Heart left ventricle (tissue), 16 donors: Measurements from ENCODE around the gene CPNE4. TPM values are rescaled to one million over a fixed set of nuclear protein-coding genes. Genes with fewer than 3 reads are reported as not detected.

Experiments used
- ATAC-seq, 4 donors: fragments of 200-7000 bp; cut with Tn5 transposase; one replicate each; pipeline ENCODE4 v1.9.1; 2020 to 2022; ENCODE audit warnings: moderate library complexity in 4 of 4, mild to moderate bottlenecking in 3 of 4, moderate number of reproducible peaks in 1 of 4
- DNase-seq, 5 donors: peaks; one replicate each; pipeline ENCODE4 v3.0.0-alpha.2; 2020
- H3K27ac ChIP-seq, 12 donors: fragments of 200-600 bp; sonication (generic) in 4 of 12; one replicate each; pipeline versions ENCODE4 v1.5.0 to v1.8.0; 2016 to 2022; ENCODE audit warnings: mild to moderate bottlenecking in 2 of 12
- H3K27me3 ChIP-seq, 9 donors: fragments of 200-600 bp; sonication (generic) in 2 of 9; one replicate each; pipeline versions ENCODE4 v1.5.1 to v1.8.0; 2016 to 2022; ENCODE audit warnings: mild to moderate bottlenecking in 3 of 9
- H3K36me3 ChIP-seq, 9 donors: fragments of 200-600 bp; sonication (generic) in 2 of 9; one replicate each; pipeline versions ENCODE4 v1.5.0 to v1.8.0; 2018 to 2022; ENCODE audit warnings: mild to moderate bottlenecking in 2 of 9
- H3K4me1 ChIP-seq, 12 donors: fragments of 200-600 bp; sonication (generic) in 4 of 12; one replicate each; pipeline versions ENCODE4 v1.5.0 to v1.8.0; 2016 to 2022; ENCODE audit warnings: mild to moderate bottlenecking in 3 of 12
- H3K4me3 ChIP-seq, 12 donors: fragments of 200-600 bp; sonication (generic) in 4 of 12; one replicate each; pipeline versions ENCODE4 v1.5.0 to v1.8.0; 2017 to 2022; ENCODE audit warnings: mild to moderate bottlenecking in 9 of 12, moderate library complexity in 4 of 12
- H3K9me3 ChIP-seq, 12 donors: fragments of 200-600 bp; sonication (generic) in 4 of 12; one replicate each; pipeline versions ENCODE4 v1.5.0 to v1.8.0; 2016 to 2022; ENCODE audit warnings: mild to moderate bottlenecking in 1 of 12
- POLR2A ChIP-seq, 2 donors: fragments of 450-650 bp; IDR thresholded peaks; one replicate each; pipeline ENCODE4 v1.6.1; 2017; ENCODE audit warnings: antibody characterized with exemption in 2 of 2, mild to moderate bottlenecking in 2 of 2, moderate library complexity in 2 of 2
- WGBS, 4 donors: extraction: QIAGEN DNeasy Blood & Tissue Kit in 2 of 4; methylation state at CpG; one replicate each; pipeline versions ENCODE4 v1.1.5 to v1.1.7; 2013 to 2018; 5-methylcytosine and 5-hydroxymethylcytosine counted together
- intact Hi-C, 10 donors: fragments of 100-400 bp; cut with DNase I; formaldehyde crosslinking; loops; one replicate each; pipeline versions ENCODE4 v1.11.1 to v1.14.2; 2022
- polyA plus RNA-seq, 2 donors: library from polyadenylated mRNA; stranded (reverse); fragments of 200-250 nt; gene quantifications; one replicate each; pipeline ENCODE4 v1.2.3, GENCODE V29; 2013
- total RNA-seq, 9 donors: library from RNA; depleted of rRNA in 2 of 9; stranded (reverse); fragments of >200 nt in 2 of 9; fragmentation: NEBNext Ultra II Directional in 3 of 9; extraction: Animal tissue kit (Norgen Biotek cat#: 25700) in 3 of 9; gene quantifications; one replicate each; pipeline versions ENCODE4 v1.1.0 to v1.2.4, GENCODE V29; 2016 to 2023
- TF ChIP-seq, protein P1 (sequence below), 12 donors: fragments of 200-600 bp; sonication (generic) in 4 of 12; IDR thresholded peaks; one replicate each; pipeline versions ENCODE4 v1.5.0 to v1.8.0; 2018 to 2022; ENCODE audit warnings: antibody characterized with exemption in 12 of 12, mild to moderate bottlenecking in 5 of 12
- donor health status: ischemic (EF 13 %, LVEDD 7.1; RV severe dilation, severe dysfunction).
- donor health status: healthy with polysubstance abuse.
- donor health status: DM: no; HTN: yes; CAD: no.
- donor health status: DM: no; HTN: no; CAD: no.
- donor health status: ischemic (EF 25% LVEDD 6.9; RV normal size, moderate dysfunction).
- donor health status: ischemic (EF 25% LVEDD 5.7; RV mildly dilated, moderate dysfunction).
- donor health status: healthy.
- donor health status: DM: yes; HTN: yes; CAD: no.
- donor health status: ischemic (EF 35%, LVEDD 5.7; RV mildly dilated, moderate dysfunction).
- donor health status: nonischemic (EF 11% LVEDD 7.7; RV severe dilation, severe dysfunction).
- donor health status: DM: yes; HTN: yes; CAD: no.
- donor health status: PGD.
- donor health status: ischemic (EF 29% LVEDD 5.4; RV normal size, mild dysfunction).
- donor health status: nonischemic (EF 23%, LVEDD 6.1; RV moderate dilation, normal function).

Gene CPNE4
- total and polyA plus RNA-seq, 11 donors, result 1.7 to 99.7 (median 24.9) TPM

DNA sequence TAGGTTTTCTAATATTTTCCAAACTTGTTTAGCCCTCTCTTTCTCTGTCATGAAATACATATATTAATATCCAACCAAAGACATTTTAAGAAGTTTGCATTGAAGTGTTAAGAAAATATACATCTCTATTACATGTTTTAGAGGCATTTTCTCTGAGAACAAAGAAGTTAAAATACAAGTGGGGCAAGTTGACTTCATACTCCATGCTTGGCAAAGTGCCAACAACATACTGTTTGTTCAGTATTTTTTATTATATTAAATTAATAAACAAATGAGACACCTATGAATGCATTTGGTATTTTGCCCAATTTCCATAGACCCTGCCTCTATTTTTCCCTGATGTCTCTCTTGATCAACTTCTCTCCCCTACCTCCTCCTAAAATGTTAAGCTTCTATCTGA lies 299.3 kb downstream of the CPNE4 start:
- Histone ChIP-seq H3K4me3 (no peak overlapping the region), H3K36me3 (no peaks in the 10 kb centered on the region), H3K27me3 (no peaks in the 10 kb centered on the region), H3K27ac (no peak overlapping the region), H3K9me3 (no peaks in the 10 kb centered on the region), H3K4me1 (peaks cover 0 to 17% (median 0%) of the 10 kb centered on the region in 12 donors)
- TF ChIP-seq, protein P1, sequence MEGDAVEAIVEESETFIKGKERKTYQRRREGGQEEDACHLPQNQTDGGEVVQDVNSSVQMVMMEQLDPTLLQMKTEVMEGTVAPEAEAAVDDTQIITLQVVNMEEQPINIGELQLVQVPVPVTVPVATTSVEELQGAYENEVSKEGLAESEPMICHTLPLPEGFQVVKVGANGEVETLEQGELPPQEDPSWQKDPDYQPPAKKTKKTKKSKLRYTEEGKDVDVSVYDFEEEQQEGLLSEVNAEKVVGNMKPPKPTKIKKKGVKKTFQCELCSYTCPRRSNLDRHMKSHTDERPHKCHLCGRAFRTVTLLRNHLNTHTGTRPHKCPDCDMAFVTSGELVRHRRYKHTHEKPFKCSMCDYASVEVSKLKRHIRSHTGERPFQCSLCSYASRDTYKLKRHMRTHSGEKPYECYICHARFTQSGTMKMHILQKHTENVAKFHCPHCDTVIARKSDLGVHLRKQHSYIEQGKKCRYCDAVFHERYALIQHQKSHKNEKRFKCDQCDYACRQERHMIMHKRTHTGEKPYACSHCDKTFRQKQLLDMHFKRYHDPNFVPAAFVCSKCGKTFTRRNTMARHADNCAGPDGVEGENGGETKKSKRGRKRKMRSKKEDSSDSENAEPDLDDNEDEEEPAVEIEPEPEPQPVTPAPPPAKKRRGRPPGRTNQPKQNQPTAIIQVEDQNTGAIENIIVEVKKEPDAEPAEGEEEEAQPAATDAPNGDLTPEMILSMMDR (IDR thresholded peaks at IDR 0.05), result no peak
- no peak for TF ChIP-seq POLR2A (IDR thresholded peaks at IDR 0.05)
- no peak for DNase-seq
- ATAC-seq, result no peak
- intact Hi-C loops, result no loop called here

DNA sequence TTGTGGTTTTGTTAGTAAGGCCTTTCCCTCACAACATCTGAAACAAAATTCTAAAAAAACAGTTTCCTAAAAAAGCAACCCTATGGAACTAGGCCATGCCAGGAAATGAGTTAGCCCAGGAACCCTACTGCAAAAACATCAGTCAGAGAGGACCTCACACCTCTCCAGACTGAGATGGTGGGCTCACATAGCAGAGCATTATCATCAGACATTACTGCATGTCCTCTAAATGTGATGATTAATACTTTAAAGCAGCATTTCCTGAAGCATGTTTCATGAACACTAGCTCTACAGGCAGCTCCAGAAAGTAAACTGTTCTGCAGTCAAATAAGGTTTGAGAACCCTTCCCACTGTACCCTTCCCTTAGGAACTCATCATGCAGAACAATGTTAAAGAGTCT lies 299.7 kb downstream of the CPNE4 start:
- DNase-seq (no peak), ATAC-seq (no peak)
- TF ChIP-seq, protein P1 (IDR thresholded peaks at IDR 0.05), result no peak
- no peak for TF ChIP-seq POLR2A (IDR thresholded peaks at IDR 0.05)
- H3K27ac ChIP-seq, result no peak overlapping the region
- H3K27me3 ChIP-seq, result no peaks in the 10 kb centered on the region
- intact Hi-C loops, result no loop called here
- H3K4me1 ChIP-seq, result peaks cover 0 to 17% (median 0%) of the 10 kb centered on the region in 12 donors
- H3K36me3 ChIP-seq, result no peaks in the 10 kb centered on the region
- no peak overlapping the region for H3K4me3 ChIP-seq
- H3K9me3 ChIP-seq, result no peaks in the 10 kb centered on the region

DNA sequence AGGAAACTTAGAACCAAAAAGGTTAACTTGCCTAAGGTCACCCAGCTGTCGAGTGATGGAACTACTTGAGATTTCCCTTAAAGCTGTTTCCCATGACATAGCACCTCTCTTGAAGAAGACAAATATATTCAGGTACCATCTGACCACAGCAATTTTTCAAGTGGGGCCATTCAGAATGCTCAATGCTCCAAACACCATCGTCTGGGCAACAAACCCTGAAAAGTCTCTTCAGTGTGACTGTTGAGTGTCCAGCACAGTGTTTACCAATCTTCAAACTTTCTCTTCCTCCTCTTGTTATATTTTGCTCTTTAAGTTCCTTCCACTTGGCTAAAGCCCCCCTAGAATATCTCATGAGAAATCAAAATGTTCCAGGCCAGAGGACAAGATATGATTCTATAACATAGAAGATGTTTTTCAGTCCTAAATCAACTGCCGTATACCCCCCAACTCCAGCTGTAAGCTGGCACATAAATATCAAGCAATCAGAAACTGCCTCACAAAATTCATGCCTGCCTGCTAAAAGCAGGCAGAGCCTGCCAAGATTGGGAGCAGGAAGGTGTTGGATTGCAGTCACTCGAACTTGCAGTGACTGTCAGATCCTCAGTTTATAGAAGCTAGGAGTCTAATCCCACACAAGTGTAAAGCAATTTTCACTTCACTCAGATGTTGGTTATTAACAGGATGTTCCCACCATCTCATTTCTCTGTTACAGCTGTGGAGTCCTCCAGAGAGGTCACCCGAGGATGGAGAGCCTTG lies 301.6 kb downstream of the CPNE4 start:
- ATAC-seq (no peak), DNase-seq (peak in 1 of 5 donors; percentile 28)
- H3K27ac ChIP-seq, result no peak overlapping the region
- no peaks in the 10 kb centered on the region for H3K9me3 ChIP-seq
- intact Hi-C loops, result no loop called here
- peaks cover 0 to 17% (median 0%) of the 10 kb centered on the region in 12 donors for H3K4me1 ChIP-seq
- no peak overlapping the region for H3K4me3 ChIP-seq
- no peaks in the 10 kb centered on the region for H3K27me3 ChIP-seq
- no peaks in the 10 kb centered on the region for H3K36me3 ChIP-seq
- TF ChIP-seq POLR2A (IDR thresholded peaks at IDR 0.05), result no peak
- TF ChIP-seq, protein P1 (IDR thresholded peaks at IDR 0.05), result no peak
- 46 to 51% (median 47%) methylated on average over 5 of the region's 5 CpGs for WGBS, 4 donors

DNA sequence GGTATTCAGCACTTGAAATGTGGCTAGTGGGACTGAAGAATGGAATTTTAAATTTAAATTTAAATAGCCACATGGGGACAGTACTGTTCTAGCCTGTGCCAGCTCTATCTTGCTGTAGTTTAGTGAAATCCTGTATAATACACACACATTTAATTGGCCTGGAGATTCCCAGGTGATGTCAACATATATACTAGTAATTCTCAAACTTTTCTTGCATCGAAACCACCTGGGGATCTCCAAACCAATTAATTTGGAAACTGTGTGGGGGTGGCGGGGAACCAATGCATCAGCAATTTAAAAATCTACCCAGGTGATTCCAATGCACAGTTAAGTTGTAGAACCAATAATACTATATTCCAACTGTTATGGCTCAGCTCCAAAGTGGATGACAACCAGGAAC lies 303.1 kb downstream of the CPNE4 start:
- no peak for ATAC-seq
- no peaks in the 10 kb centered on the region for H3K27me3 ChIP-seq

More for the DNA sequence above, 303.1 kb downstream of the CPNE4 start:
- Histone ChIP-seq H3K9me3 (no peaks in the 10 kb centered on the region), H3K4me1 (peaks cover 0 to 17% (median 0%) of the 10 kb centered on the region in 12 donors), H3K4me3 (no peak overlapping the region), H3K27ac (no peak overlapping the region), H3K36me3 (no peaks in the 10 kb centered on the region)
- intact Hi-C loops, result no loop called here
- WGBS, 4 donors, result 90 to 96% (median 95%) methylated on average over 2 of the region's 2 CpGs
- no peak for DNase-seq
- no peak for TF ChIP-seq POLR2A (IDR thresholded peaks at IDR 0.05)
- TF ChIP-seq, protein P1 (IDR thresholded peaks at IDR 0.05), result no peak
